MM.1S (cell line): ENCODE results near the gene BET1.

ENCODE experiments used
- EZH2 ChIP-seq: fragments of 300-600 bp; sonication (generic); optimal IDR thresholded peaks from 2 replicates; pipeline ENCODE3; 2017; ENCODE audit warnings: low read depth, mild to moderate bottlenecking, antibody characterized with exemption, low read length, mixed read lengths
- EZH2phosphoT487 ChIP-seq: fragments of 300-600 bp; sonication (generic); IDR thresholded peaks from 2 replicates; pipeline ENCODE4 v1.6.1; 2018; ENCODE audit warnings: antibody characterized with exemption, low read length
- TF ChIP-seq, protein P1 (sequence below): fragments of 300-600 bp; sonication (generic); IDR thresholded peaks from 2 replicates; pipeline ENCODE4 v1.5.1; 2016; ENCODE audit warnings: antibody characterized with exemption, low read length, mixed read lengths

DNA sequence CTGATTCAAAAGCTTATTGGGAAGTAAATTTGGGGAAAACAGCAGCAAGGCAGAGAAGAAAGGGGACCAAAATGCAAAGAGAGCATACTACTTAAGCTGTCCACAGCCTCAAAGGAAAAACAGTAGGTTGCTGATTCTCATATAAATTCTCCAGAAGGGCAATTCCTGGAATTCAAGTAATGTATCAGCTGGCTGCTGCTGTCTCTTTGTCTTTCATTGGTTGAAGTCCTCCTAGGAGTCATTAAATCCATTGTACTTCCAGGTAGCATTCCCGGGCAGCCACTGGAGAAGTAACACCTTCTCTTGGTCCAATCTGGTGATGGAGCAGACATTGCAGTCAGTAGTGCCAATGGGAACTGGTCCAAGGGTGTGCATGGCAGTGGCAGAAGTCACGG, 22.7 kb downstream of the BET1 start:
- TF ChIP-seq EZH2: no peak
- TF ChIP-seq, protein P1, sequence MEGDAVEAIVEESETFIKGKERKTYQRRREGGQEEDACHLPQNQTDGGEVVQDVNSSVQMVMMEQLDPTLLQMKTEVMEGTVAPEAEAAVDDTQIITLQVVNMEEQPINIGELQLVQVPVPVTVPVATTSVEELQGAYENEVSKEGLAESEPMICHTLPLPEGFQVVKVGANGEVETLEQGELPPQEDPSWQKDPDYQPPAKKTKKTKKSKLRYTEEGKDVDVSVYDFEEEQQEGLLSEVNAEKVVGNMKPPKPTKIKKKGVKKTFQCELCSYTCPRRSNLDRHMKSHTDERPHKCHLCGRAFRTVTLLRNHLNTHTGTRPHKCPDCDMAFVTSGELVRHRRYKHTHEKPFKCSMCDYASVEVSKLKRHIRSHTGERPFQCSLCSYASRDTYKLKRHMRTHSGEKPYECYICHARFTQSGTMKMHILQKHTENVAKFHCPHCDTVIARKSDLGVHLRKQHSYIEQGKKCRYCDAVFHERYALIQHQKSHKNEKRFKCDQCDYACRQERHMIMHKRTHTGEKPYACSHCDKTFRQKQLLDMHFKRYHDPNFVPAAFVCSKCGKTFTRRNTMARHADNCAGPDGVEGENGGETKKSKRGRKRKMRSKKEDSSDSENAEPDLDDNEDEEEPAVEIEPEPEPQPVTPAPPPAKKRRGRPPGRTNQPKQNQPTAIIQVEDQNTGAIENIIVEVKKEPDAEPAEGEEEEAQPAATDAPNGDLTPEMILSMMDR: no peak
- no peak for TF ChIP-seq EZH2phosphoT487
